Measurements from ENCODE around the gene TMEM59L.

GRCh38 chr19:18635831-18636182, 23.1 kb downstream of the TMEM59L start:
- TF ChIP-seq CTCF (IDR thresholded peaks at IDR 0.05) (no peak), POLR2A (IDR thresholded peaks at IDR 0.05) (no peak), POLR2AphosphoS5 (IDR thresholded peaks at IDR 0.05) (no peak), EP300 (IDR thresholded peaks at IDR 0.05) (no peak)
